Vagina (tissue), 2 donors: ENCODE measurements around the gene BRD3.

Experiments used
- POLR2A ChIP-seq, 2 donors: fragments of 450-650 bp; IDR thresholded peaks; one replicate each; pipeline ENCODE4 v1.6.1; 2017; ENCODE audit warnings: antibody characterized with exemption in 2 of 2, mild to moderate bottlenecking in 2 of 2, moderate library complexity in 2 of 2
- POLR2AphosphoS5 ChIP-seq, 2 donors: sonication (generic); formaldehyde crosslinking; IDR thresholded peaks; one replicate each; pipeline ENCODE4 v1.9.0; 2017; ENCODE audit warnings: antibody characterized with exemption in 2 of 2, mild to moderate bottlenecking in 2 of 2, low read depth in 1 of 2; ENCODE audit not compliant: insufficient read depth in 1 of 2
- TF ChIP-seq, protein P1 (sequence below), 3 experiments: fragments of 450-650 bp in 2 of 3; fragments of 200-600 bp in 1 of 3; sonication (generic) in 1 of 3; IDR thresholded peaks; one replicate each; pipeline ENCODE4 v1.5.1; 2017 to 2019; ENCODE audit warnings: antibody characterized with exemption in 3 of 3, mild to moderate bottlenecking in 2 of 3, moderate library complexity in 2 of 3

DNA sequence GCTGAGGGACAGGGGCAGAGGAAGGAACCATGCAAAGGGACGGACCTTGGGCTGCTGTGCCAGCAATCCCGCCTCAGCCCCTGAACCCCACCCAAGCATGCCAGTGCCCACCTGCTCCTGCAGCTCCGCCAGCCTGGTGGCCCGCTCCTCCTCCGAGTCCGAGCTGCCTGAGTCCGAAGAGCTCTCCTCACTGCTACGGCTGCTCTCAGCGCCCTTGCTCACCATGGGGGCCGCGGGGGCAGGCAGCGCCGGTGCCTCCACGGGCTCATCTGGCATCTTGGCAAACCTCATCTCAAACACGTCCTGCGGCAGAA lies 26.2 kb downstream of the BRD3 start:
- TF ChIP-seq POLR2AphosphoS5 (IDR thresholded peaks at IDR 0.05; ENCODE audit: insufficient read depth in 1 of 2, low read depth in 1 of 2), result no peak
- TF ChIP-seq, protein P1, sequence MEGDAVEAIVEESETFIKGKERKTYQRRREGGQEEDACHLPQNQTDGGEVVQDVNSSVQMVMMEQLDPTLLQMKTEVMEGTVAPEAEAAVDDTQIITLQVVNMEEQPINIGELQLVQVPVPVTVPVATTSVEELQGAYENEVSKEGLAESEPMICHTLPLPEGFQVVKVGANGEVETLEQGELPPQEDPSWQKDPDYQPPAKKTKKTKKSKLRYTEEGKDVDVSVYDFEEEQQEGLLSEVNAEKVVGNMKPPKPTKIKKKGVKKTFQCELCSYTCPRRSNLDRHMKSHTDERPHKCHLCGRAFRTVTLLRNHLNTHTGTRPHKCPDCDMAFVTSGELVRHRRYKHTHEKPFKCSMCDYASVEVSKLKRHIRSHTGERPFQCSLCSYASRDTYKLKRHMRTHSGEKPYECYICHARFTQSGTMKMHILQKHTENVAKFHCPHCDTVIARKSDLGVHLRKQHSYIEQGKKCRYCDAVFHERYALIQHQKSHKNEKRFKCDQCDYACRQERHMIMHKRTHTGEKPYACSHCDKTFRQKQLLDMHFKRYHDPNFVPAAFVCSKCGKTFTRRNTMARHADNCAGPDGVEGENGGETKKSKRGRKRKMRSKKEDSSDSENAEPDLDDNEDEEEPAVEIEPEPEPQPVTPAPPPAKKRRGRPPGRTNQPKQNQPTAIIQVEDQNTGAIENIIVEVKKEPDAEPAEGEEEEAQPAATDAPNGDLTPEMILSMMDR (IDR thresholded peaks at IDR 0.05), result no peak
- no peak for TF ChIP-seq POLR2A (IDR thresholded peaks at IDR 0.05)
